HG03457 (cell line): ENCODE data around the gene KRTAP10-12.

Source experiments
- ATAC-seq: cut with Tn5 transposase; IDR thresholded peaks from one replicate; pipeline ENCODE4 v1.9.1; 2021; ENCODE audit warnings: moderate number of reproducible peaks; ENCODE audit not compliant: unreplicated experiment

The KRTAP10-12 gene

DNA sequence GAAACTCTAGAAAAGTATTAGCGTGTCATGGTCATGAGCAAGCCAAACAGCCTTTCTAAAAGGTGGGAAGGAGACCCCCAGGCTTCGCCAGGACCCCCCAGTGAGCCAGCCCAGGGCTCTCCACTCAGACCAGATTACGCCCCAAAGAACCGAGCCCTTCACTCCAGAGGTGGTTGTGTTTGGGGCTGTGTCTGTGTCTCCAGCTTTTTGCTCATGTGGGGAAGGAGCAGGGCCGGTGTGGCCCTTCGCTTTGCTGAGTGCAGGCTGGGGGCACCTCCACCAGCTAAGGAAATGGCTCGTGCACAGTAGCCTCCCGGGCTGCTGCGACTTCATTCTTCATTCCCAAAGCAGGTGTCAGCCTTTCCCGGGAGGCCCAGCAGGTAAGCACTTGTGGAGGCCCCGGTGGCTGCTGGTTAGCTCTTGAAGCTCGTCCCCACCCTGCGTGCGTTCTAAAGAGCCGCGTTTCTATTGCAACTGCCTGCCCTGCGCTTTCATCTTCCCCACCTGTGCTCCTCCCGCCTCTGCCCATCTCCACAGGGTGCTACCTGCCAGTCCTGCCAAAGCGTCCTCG is 13.9 kb downstream of the KRTAP10-12 start:
- no peak for ATAC-seq

GRCh38 chr21:44711327-44712202 is 14.6 kb downstream of the KRTAP10-12 start, which contains the start of gene TSPEAR:
TSS of gene TSPEAR (minus strand) at chr21:44711572. CDS start at chr21:44711514, 58 bp downstream.
- no peak for ATAC-seq

DNA sequence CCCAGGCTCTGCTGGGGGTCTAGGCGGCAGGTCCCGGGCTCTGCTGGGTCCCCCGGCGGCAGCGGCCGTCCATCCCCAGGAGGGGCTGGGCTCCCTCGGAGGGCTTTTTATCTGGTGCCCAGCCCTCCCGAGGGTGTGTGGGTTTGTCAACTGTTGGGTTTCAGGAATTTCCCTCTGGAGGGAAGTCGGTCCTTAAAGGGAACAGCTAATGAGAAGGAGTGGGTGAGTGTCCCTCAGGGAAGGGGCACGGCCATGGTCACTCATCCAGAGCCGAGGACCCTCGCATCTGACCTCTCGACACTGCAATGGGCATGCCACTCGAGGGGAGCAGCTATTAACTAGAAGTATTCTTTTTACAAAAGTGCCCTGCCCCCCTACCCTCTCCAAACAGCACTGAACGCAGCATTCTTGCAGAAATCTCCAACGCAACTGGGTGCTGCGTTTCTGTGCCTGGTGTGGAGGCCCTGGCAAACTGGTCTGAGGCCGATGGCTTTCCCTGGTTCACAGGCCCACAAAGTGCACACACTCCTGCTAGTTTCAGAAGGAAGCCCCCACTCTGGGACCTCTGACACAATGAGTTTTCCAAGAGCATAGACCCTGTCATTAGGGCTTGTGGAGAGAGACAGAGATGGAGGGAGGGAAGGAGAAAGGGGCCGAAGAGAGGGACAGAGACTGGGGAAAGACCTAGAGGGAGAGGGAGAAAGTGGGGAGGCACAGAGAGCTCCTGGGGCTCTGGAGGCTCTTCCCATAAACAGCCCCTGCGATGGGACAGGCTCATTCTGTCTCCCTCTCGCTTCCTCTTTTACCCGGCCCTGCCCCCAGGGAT is 15.4 kb downstream of the KRTAP10-12 start:
- ATAC-seq = no peak

DNA sequence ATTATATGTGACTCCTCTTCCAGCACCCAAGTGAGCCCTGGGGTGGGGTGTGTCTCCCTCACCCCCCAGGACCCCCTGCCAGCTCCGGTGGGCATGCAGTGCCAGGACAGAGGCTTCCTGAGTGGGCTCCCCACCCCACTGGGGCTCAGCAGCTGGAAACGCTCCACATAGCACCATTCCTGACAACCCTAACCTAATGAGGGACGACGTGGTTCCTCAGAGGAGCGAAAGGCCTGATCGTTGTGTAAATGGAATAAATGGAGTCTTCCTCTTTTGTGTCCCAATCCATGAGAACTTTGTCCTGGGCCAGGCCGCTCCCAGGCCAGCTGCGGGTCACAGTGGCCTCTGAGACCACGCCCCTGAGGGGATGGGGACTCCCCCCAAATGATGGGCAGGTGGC is 16.2 kb downstream of the KRTAP10-12 start:
- no peak for ATAC-seq

- no peak for ATAC-seq
These were observed 16.9 kb downstream of the KRTAP10-12 start for GRCh38 chr21:44713846-44714245.

GRCh38 chr21:44714905-44715304 is 17.9 kb downstream of the KRTAP10-12 start:
- no peak for ATAC-seq

GRCh38 chr21:44716984-44717383 is 20.0 kb downstream of the KRTAP10-12 start:
- no peak for ATAC-seq

GRCh38 chr21:44718093-44718492 is 21.1 kb downstream of the KRTAP10-12 start:
- ATAC-seq = no peak

DNA sequence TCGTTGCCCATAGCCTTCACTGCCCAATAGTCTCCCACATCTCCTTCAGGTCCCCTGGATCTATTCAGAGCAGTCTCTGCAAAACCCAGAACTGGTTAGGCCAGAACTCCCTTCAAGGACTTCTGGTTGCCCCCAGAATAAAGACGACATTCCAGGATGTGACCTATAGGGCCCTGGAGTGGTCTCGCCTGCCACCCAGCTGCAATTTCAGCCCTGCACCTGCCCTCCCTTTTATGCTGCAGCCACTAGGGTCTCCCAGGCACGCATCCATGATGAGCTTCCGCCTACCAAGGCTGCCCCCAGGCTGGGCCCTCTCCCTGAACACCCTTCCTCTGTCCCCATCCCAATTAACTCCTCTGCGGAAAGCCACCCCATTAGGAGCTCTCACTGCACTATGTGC is 21.6 kb downstream of the KRTAP10-12 start:
- no peak for ATAC-seq

DNA sequence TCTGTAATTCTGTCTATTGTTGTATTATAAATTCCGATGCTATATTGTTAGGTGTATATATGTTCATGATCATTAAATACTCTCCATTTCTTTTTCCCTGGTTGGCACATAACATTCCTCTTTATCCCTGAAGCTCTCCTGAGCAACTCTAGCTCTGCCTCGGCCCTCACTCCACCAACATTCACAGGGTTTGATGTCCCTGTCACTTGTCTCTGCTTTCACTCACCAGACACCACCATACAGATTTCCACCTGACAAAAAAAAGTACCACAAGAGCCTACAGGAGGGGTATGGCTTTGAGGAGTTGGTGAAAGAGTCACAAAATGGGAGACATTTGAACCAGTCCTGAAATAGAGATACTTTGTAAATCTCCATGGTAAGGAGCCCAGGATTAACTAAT is 23.2 kb downstream of the KRTAP10-12 start:
- no peak for ATAC-seq

GRCh38 chr21:44722731-44723130 is 25.8 kb downstream of the KRTAP10-12 start:
- no peak for ATAC-seq

DNA sequence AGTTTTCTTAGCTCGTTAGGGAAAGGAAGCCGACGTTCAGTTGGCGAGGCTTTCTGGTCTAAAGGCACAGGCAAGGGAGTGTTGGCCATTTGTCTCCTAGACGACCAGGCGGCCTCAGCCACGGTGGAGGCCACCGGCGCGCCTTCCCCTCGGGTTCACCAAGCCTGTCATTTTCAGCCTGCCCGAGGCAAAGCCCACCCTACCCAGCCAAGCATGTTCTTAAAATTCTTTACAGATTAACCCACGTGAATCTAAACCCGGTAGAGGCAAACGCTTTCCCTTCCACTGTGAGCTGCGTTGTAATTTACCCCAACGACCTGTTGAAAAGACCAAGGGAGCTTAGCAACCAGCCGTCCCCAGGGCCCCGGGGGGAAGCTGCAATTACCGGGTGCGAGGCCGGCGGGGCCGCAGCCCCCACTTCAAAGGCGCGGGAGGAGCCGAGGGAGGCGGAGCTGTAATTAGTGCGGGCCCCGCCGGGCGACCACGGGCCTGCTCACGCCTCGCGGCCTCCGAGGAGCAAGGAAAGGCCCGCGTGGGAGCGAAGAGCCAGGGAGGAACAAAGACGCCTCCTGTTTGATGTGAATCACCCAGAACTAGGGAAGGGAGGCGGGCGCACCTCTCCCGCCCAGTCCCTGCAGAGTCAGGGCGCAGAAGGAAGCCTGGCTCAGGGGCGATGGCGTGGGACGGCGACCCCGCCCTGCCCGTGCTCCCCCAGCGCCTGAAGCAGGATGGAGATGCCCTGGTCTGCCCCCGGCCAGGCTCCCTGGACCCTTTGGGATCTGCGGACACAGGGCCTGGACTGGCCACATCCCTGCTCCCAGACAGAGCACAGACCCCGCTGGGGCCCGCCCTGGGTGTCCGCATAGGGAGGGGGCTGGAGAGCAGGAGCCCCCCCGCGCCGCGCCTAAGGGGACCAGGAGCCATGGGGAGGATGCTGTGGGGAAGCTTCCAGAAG is 26.5 kb downstream of the KRTAP10-12 start:
- ATAC-seq = no peak

DNA sequence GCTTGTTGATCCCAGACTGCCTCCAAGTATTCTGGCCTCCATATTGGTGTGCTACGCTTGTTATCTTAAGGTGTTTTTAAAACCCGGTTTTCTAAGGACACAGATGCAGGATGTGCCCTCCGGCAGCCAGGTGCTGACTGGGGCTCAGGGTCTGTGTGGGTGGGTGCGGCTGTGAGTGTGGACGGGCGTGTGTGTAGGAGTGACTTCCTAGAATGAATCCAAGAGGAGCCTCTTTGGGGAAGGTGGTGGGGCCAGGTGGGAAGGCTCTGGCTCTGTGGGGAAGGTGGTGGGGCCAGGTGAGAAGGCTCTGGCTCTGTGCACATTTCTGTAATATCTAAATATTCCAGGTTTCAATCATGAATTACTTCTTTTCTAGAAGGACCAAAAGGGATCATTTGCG is 27.2 kb downstream of the KRTAP10-12 start:
- ATAC-seq = no peak

- ATAC-seq = no peak
These were observed 28.0 kb downstream of the KRTAP10-12 start for GRCh38 chr21:44724926-44725325.

GRCh38 chr21:44726826-44727225 is 29.9 kb downstream of the KRTAP10-12 start:
- no peak for ATAC-seq

DNA sequence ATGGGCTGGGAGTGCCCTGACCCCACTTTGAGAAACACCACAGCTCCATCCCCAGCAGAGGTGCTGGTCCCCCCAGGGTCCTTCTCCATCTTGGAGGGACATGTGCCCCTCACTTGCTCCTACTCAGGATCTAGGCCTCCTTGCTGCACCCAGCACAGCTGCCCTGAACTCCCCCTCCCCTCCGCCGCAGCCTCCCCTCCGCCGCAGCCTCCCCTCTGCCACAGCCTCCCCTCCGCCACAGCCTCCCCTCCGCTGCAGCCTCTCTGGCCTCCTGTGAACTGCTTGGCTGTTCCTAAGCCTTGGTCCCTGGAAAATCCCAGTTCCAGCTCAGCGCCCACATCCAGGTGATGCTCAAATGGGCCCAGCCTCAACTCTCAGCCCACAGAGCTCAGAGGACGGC is 30.3 kb downstream of the KRTAP10-12 start:
- ATAC-seq = no peak

GRCh38 chr21:44727757-44728156 is 30.8 kb downstream of the KRTAP10-12 start:
- no peak for ATAC-seq

GRCh38 chr21:44728716-44729115 is 31.7 kb downstream of the KRTAP10-12 start:
- no peak for ATAC-seq

- no peak for ATAC-seq
These were observed 32.5 kb downstream of the KRTAP10-12 start for GRCh38 chr21:44729336-44730027.

DNA sequence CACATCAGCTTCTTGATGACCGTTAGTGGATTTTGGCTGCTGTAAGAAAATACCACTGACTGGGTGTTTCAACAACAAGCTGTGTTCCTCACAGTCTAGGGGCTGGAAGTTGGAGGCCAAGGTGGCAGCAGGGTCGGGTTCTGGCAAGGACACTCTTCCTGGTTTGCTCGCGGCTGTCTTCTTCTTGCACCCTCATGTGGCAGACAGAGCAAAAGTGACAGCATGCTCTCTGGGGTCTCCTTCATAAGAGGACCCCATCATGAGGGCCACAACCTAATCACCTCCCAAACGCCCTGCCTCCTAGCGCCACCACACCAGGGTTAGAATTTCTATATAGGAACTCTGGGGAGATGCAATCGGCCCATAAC is 33.0 kb downstream of the KRTAP10-12 start:
- no peak for ATAC-seq
